Sigmoid colon (tissue), 4 donors: Measurements from ENCODE around the gene CAMSAP3.

Source experiments
- CTCF ChIP-seq, 4 experiments: fragments of 450-650 bp in 3 of 4; fragments of 200-600 bp in 1 of 4; IDR thresholded peaks; one replicate each; pipeline ENCODE4 v1.5.1; 2016 to 2019; ENCODE audit warnings: antibody characterized with exemption in 4 of 4, mild to moderate bottlenecking in 3 of 4, moderate library complexity in 2 of 4
- EP300 ChIP-seq, 4 donors: sonication (generic); formaldehyde crosslinking; IDR thresholded peaks; one replicate each; pipeline ENCODE4 v1.6.1; 2017; ENCODE audit warnings: antibody characterized with exemption in 4 of 4
- POLR2A ChIP-seq, 2 donors: fragments of 450-650 bp; IDR thresholded peaks; one replicate each; pipeline ENCODE4 v1.6.1; 2016; ENCODE audit warnings: antibody characterized with exemption in 2 of 2, mild to moderate bottlenecking in 2 of 2, moderate library complexity in 2 of 2

DNA sequence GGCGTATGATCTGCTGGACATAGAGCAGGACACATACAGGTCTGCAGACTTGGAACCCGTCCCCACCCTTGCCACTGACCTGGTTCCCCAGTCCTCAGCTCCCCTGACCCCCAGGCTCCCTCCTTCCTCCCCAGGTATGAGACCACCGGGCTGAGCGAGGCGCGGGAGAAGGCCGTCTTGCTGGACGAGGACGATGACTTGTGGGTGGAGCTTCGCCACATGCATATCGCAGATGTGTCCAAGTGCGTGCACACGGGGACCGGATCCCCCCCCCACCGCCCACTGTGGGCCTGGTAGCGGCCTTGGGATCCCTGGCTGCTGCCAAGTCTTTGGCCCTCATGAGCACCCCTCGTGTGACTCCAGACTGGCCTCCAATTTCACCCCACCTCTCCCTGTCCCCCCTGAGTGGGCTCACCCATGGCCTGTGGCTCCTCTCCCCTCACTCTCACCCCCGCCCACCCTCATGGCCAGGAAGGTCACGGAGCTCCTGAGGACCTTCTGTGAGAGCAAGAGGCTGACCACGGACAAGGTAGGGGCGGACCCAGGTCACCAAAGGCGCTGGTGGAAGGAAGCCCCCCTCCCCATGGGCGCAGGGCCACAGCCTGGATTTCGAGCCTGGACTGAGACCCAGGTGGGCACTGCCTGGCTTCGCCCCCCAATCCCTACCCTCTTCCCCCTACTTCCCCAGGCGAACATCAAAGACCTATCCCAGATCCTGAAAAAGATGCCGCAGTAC is 46.8 kb downstream of the CAMSAP3 start:
- no peak for TF ChIP-seq POLR2A (IDR thresholded peaks at IDR 0.05)
- TF ChIP-seq CTCF (IDR thresholded peaks at IDR 0.05): no peak
- no peak for TF ChIP-seq EP300 (IDR thresholded peaks at IDR 0.05)
